H9 (cell line): ENCODE data around the gene UBE2G1. TPM values are rescaled to one million over a fixed set of nuclear protein-coding genes. Genes with fewer than 3 reads are reported as not detected.

Experiments used
- DNase-seq: peaks from one replicate; pipeline ENCODE4 v3.0.0-alpha.2; 2017
- H2AFZ ChIP-seq: one replicate; pipeline ENCODE4 v1.6.1; 2013; ENCODE audit warnings: mild to moderate bottlenecking, low read length, control low read depth, moderate library complexity
- H2AK5ac ChIP-seq: 2 replicates; pipeline ENCODE4 v1.6.1; 2013; ENCODE audit warnings: low read length, control low read depth, mixed read lengths; ENCODE audit not compliant: insufficient read length
- H2BK120ac ChIP-seq: one replicate; pipeline ENCODE4 v1.6.1; 2013; ENCODE audit warnings: low read depth, mild to moderate bottlenecking, low read length, control low read depth, inconsistent platforms; ENCODE audit not compliant: poor library complexity, severe bottlenecking
- H2BK12ac ChIP-seq: 2 replicates; pipeline ENCODE4 v1.6.1; 2013; ENCODE audit warnings: low read length, control low read depth, mixed read lengths, low read depth; ENCODE audit not compliant: insufficient read length
- H2BK15ac ChIP-seq: 2 replicates; pipeline ENCODE4 v1.6.1; 2013; ENCODE audit warnings: low read depth, low read length, control low read depth
- H2BK20ac ChIP-seq: one replicate; pipeline ENCODE4 v1.6.1; 2013; ENCODE audit warnings: low read depth, mild to moderate bottlenecking, low read length, control low read depth, inconsistent platforms; ENCODE audit not compliant: poor library complexity, severe bottlenecking
- H2BK5ac ChIP-seq: 2 replicates; pipeline ENCODE4 v1.6.1; 2013; ENCODE audit warnings: low read length, control low read depth, mixed read lengths; ENCODE audit not compliant: insufficient read length
- H3K14ac ChIP-seq: 2 replicates; pipeline ENCODE4 v1.6.1; 2013; ENCODE audit warnings: low read length, control low read depth; ENCODE audit not compliant: insufficient read depth
- H3K18ac ChIP-seq: 2 replicates; pipeline ENCODE4 v1.6.1; 2013; ENCODE audit warnings: low read depth, mild to moderate bottlenecking, mixed read lengths, low read length, control low read depth; ENCODE audit not compliant: insufficient read length
- H3K23ac ChIP-seq: 2 replicates; pipeline ENCODE4 v1.6.1; 2013; ENCODE audit warnings: low read length, control low read depth, mixed read lengths, low read depth; ENCODE audit not compliant: insufficient read length
- H3K23me2 ChIP-seq: 2 replicates; pipeline ENCODE4 v1.6.1; 2013; ENCODE audit warnings: low read depth, mild to moderate bottlenecking, mixed read lengths, low read length, control low read depth; ENCODE audit not compliant: insufficient read length, poor library complexity, severe bottlenecking
- H3K27ac ChIP-seq: 2 replicates; pipeline ENCODE4 v1.5.1; 2013; ENCODE audit warnings: low read length, control low read depth, mixed read lengths, low read depth; ENCODE audit not compliant: insufficient read length
- H3K27me3 ChIP-seq: 2 replicates; pipeline ENCODE4 v1.6.1; 2013; ENCODE audit warnings: low read length, control low read depth, inconsistent platforms; ENCODE audit not compliant: insufficient read depth
- H3K4ac ChIP-seq: 2 replicates; pipeline ENCODE4 v1.6.1; 2013; ENCODE audit warnings: low read depth, mild to moderate bottlenecking, control low read depth, inconsistent platforms, low read length, moderate library complexity
- H3K4me1 ChIP-seq: 2 replicates; pipeline ENCODE4 v1.6.1; 2013; ENCODE audit warnings: low read length, control low read depth, inconsistent platforms; ENCODE audit not compliant: insufficient read depth
- H3K4me2 ChIP-seq: 2 replicates; pipeline ENCODE4 v1.6.1; 2013; ENCODE audit warnings: low read length, control low read depth, mixed read lengths; ENCODE audit not compliant: insufficient read length, insufficient read depth
- H3K56ac ChIP-seq: 2 replicates; pipeline ENCODE4 v1.6.1; 2013; ENCODE audit warnings: low read depth, mild to moderate bottlenecking, mixed read lengths, low read length, control low read depth; ENCODE audit not compliant: insufficient read length
- H3K79me1 ChIP-seq: 2 replicates; pipeline ENCODE4 v1.6.1; 2013; ENCODE audit warnings: low read depth, mild to moderate bottlenecking, moderate library complexity, low read length, control low read depth, inconsistent platforms; ENCODE audit not compliant: insufficient read depth, poor library complexity, severe bottlenecking
- H3K79me2 ChIP-seq: 2 replicates; pipeline ENCODE4 v1.6.1; 2013; ENCODE audit warnings: low read length, control low read depth, inconsistent platforms; ENCODE audit not compliant: insufficient read depth
- H3K9ac ChIP-seq: 2 replicates; pipeline ENCODE4 v1.6.1; 2013; ENCODE audit warnings: low read length, control low read depth, mixed read lengths; ENCODE audit not compliant: insufficient read length; ENCODE audit errors: extremely low read depth
- H3K9me3 ChIP-seq: one replicate; pipeline ENCODE4 v1.6.1; 2013; ENCODE audit warnings: low read depth, low read length, inconsistent platforms; ENCODE audit not compliant: control insufficient read depth
- H3T11ph ChIP-seq: one replicate; pipeline ENCODE4 v1.6.1; 2013; ENCODE audit warnings: mild to moderate bottlenecking, low read length, control low read depth, inconsistent platforms
- H4K20me1 ChIP-seq: one replicate; pipeline ENCODE4 v1.6.1; 2013; ENCODE audit not compliant: control insufficient read depth, insufficient read length, insufficient read depth
- H4K5ac ChIP-seq: 2 replicates; pipeline ENCODE4 v1.6.1; 2013; ENCODE audit warnings: low read depth, mild to moderate bottlenecking, mixed read lengths, low read length, control low read depth; ENCODE audit not compliant: insufficient read length
- H4K8ac ChIP-seq: replicated peaks from 2 replicates; pipeline ENCODE4 v1.6.1; 2013; ENCODE audit warnings: low read length, control low read depth, mixed read lengths, low read depth; ENCODE audit not compliant: insufficient read length
- H4K91ac ChIP-seq: 2 replicates; pipeline ENCODE4 v1.6.1; 2013; ENCODE audit warnings: low read depth, mild to moderate bottlenecking, moderate library complexity, mixed read lengths, low read length, control low read depth; ENCODE audit not compliant: insufficient read length
- H3K27ac Mint-ChIP-seq, 3 experiments: 2 replicates in 2 of 3; 3 replicates in 1 of 3; pipeline ENCODE4 v1.8.0; 2020 to 2021; ENCODE audit warnings: mixed read lengths in 3 of 3, mild to moderate bottlenecking in 1 of 3, moderate library complexity in 1 of 3
- H3K27me3 Mint-ChIP-seq: 2 replicates; pipeline ENCODE4 v1.8.0; 2021; ENCODE audit warnings: low read depth, mild to moderate bottlenecking, moderate library complexity, mixed read lengths
- H3K36me3 Mint-ChIP-seq, 3 experiments: 2 replicates in 2 of 3; 3 replicates in 1 of 3; pipeline ENCODE4 v1.8.0; 2020 to 2021; ENCODE audit warnings: low read depth in 3 of 3, mixed read lengths in 3 of 3; ENCODE audit not compliant: insufficient read depth in 1 of 3
- H3K4me1 Mint-ChIP-seq, 2 experiments: 2 replicates each; pipeline ENCODE4 v1.8.0; 2020; ENCODE audit warnings: mixed read lengths in 2 of 2
- H3K4me3 Mint-ChIP-seq, 2 experiments: 2 replicates in 1 of 2; 3 replicates in 1 of 2; pipeline ENCODE4 v1.8.0; 2020 to 2021; ENCODE audit warnings: mild to moderate bottlenecking in 2 of 2, mixed read lengths in 2 of 2, moderate library complexity in 1 of 2
- H3K9me3 Mint-ChIP-seq, 2 experiments: 2 replicates in 1 of 2; 3 replicates in 1 of 2; pipeline ENCODE4 v1.8.0; 2020; ENCODE audit warnings: mild to moderate bottlenecking in 2 of 2, mixed read lengths in 2 of 2, moderate library complexity in 1 of 2
- CTCF ChIP-seq: fragments of 200-600 bp; sonication (generic); conservative IDR thresholded peaks from 3 replicates; pipeline ENCODE4 v1.8.0; 2021; ENCODE audit warnings: antibody characterized with exemption, mild to moderate bottlenecking
- WGBS: extraction: QIAGEN DNeasy Blood & Tissue Kit; methylation state at CpG from one replicate; pipeline ENCODE4 v1.1.7; 2013; ENCODE audit warnings: missing lambda C conversion rate, low lambda C conversion rate, mixed read lengths; ENCODE audit not compliant: insufficient read length; ENCODE audit errors: extremely low coverage; 5-methylcytosine and 5-hydroxymethylcytosine counted together
- total RNA-seq: library from RNA; stranded (reverse); gene quantifications from 2 replicates; pipeline ENCODE4 v1.2.1, GENCODE V29; 2021

UBE2G1 gene
- total RNA-seq, 1 experiment from 2014 or later: 188 TPM

GRCh38 chr17:4317610-4318009, 48.9 kb downstream of the UBE2G1 start:
- peaks cover 3% of the 10 kb centered on the region; the same call in 1 of the 2 replicates for H3K4me1 ChIP-seq
- peaks cover 5% of the 10 kb centered on the region for H3K79me1 ChIP-seq

More at GRCh38 chr17:4317610-4318009, 48.9 kb downstream of the UBE2G1 start:
- no peak overlapping the region for H3T11ph ChIP-seq
- H4K20me1 ChIP-seq: no peaks in the 10 kb centered on the region
- H2BK5ac ChIP-seq: no peak overlapping the region
- no peak overlapping the region for H4K5ac ChIP-seq
- no peak overlapping the region for H3K4me2 ChIP-seq
- H3K27me3 ChIP-seq: no peaks in the 10 kb centered on the region
- Mint-ChIP-seq H3K36me3 (peaks cover 2 to 17% (median 3%) of the 10 kb centered on the region in 3 experiments; a peak in 5 of 7 replicates), H3K4me1 (peaks cover 46% of the 10 kb centered on the region in 2 experiments), H3K9me3 (no peaks in the 10 kb centered on the region), H3K27me3 (no peaks in the 10 kb centered on the region), H3K4me3 (no peak overlapping the region), H3K27ac (peak overlapping the region in 2 of 3 experiments; percentile 60 to 91; a peak in 3 of 7 replicates)
- H3K79me2 ChIP-seq: peaks cover 49% of the 10 kb centered on the region; the same call in 1 of the 2 replicates
- no peak for TF ChIP-seq CTCF
- H4K8ac ChIP-seq: no peak overlapping the region
- no peaks in the 10 kb centered on the region for H3K9me3 ChIP-seq
- H2AK5ac ChIP-seq: no peak overlapping the region
- no peak overlapping the region for H2BK20ac ChIP-seq
- H4K91ac ChIP-seq: no peak overlapping the region
- no peak overlapping the region for H3K27ac ChIP-seq
- no peak overlapping the region for H2BK120ac ChIP-seq
- no peak overlapping the region for H3K9ac ChIP-seq
- no peak overlapping the region for H3K4ac ChIP-seq
- no peaks in the 10 kb centered on the region for H3K23me2 ChIP-seq
- no peak overlapping the region for H2AFZ ChIP-seq
- H2BK12ac ChIP-seq: no peak overlapping the region
- no CpG with 5 or more reads among the region's 5 CpGs for WGBS
- DNase-seq: no peak
- H3K56ac ChIP-seq: no peak overlapping the region
- H2BK15ac ChIP-seq: no peak overlapping the region
- no peak overlapping the region for H3K23ac ChIP-seq
- no peak overlapping the region for H3K14ac ChIP-seq
- H3K18ac ChIP-seq: no peak overlapping the region
